ENCODE data around the gene UGCG.

UGCG gene

GRCh38 chr9:111914749-111915424 is 18.3 kb downstream of the UGCG start:
- DNase-seq (ENCODE audit: low spot score): no peak
- no peak for TF ChIP-seq CTCF (IDR thresholded peaks at IDR 0.05; ENCODE audit: extremely low read depth, missing control alignments)

GRCh38 chr9:111915425-111915758 is 18.8 kb downstream of the UGCG start:
- no peak for TF ChIP-seq CTCF (IDR thresholded peaks at IDR 0.05; ENCODE audit: extremely low read depth, missing control alignments)

GRCh38 chr9:111916234-111916645 is 19.6 kb downstream of the UGCG start:
- no peak for TF ChIP-seq CTCF (IDR thresholded peaks at IDR 0.05; ENCODE audit: extremely low read depth, missing control alignments)
- peak; percentile 46 for DNase-seq (ENCODE audit: low spot score)

More at GRCh38 chr9:111915425-111915758, 18.8 kb downstream of the UGCG start:
- no peak for DNase-seq (ENCODE audit: low spot score)

- TF ChIP-seq CTCF (IDR thresholded peaks at IDR 0.05; ENCODE audit: extremely low read depth, missing control alignments): no peak
- DNase-seq (ENCODE audit: low spot score): no peak
These were observed 20.6 kb downstream of the UGCG start for GRCh38 chr9:111917201-111917600.

GRCh38 chr9:111917980-111918379 is 21.4 kb downstream of the UGCG start:
- no peak for DNase-seq (ENCODE audit: low spot score)
- TF ChIP-seq CTCF (IDR thresholded peaks at IDR 0.05; ENCODE audit: extremely low read depth, missing control alignments): no peak

GRCh38 chr9:111919875-111920274 is 23.3 kb downstream of the UGCG start:
- DNase-seq (ENCODE audit: low spot score): no peak

GRCh38 chr9:111920531-111920930 is 23.9 kb downstream of the UGCG start:
- no peak for TF ChIP-seq CTCF (IDR thresholded peaks at IDR 0.05; ENCODE audit: extremely low read depth, missing control alignments)

More at GRCh38 chr9:111919875-111920274, 23.3 kb downstream of the UGCG start:
- no peak for TF ChIP-seq CTCF (IDR thresholded peaks at IDR 0.05; ENCODE audit: extremely low read depth, missing control alignments)

More at GRCh38 chr9:111920531-111920930, 23.9 kb downstream of the UGCG start:
- DNase-seq (ENCODE audit: low spot score): no peak

All from GM20000 (cell line).